DMS 273 (cell line): ENCODE results near the gene KIF16B.
"Not testable (repeated sequence)": the region's sequence is repeated elsewhere in the genome, so short reads cannot be mapped to it uniquely, and the experiment has no call there.

ENCODE experiments used
- DNase-seq: peaks from one replicate; lab custom pipeline; 2025; ENCODE audit not compliant: unreplicated experiment; lab: John Stamatoyannopoulos, UW

Gene KIF16B

DNA sequence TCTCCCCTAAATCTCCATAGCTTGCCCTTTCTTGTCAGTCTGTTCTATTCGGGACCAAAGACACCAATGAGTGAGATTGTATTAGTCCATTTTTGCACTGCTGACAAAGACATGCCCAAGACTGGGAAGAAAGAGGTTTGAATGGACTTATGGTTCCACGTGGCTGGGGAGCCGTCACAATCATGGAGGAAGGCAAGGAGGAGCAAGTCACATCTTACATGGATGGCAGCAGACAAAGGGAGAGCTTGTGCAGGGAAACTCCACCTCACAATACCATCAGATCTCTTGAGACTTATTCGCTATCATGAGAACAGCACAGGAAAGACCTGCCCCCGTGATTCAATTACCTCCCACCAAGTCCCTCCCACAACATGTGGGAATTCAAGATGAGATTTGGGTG, 133.7 kb downstream of the KIF16B start:
- DNase-seq = not testable (repeated sequence)

DNA sequence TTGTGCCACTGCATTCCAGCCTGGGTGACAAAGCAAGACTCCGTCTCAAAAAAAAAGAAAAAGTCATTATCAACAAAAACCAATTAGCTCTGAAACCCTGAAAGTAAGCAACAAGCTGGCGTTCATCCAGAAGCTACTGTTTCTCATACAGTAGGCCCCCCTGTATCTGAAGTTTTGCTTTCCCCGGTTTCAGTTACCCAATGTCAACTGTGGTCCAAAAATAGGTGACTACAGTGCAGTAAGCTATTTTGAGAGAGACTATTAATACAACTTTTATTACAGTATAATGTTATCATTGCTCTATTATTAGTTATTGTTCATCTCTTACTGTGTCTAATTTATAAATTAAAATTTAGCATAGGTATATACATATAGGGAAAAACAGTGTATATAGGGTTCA, 135.1 kb downstream of the KIF16B start:
- DNase-seq = no peak

GRCh38 chr20:16437387-16437996, 135.8 kb downstream of the KIF16B start:
- DNase-seq = no peak

GRCh38 chr20:16434062-16434664, 139.1 kb downstream of the KIF16B start:
- peak; percentile 80 for DNase-seq

GRCh38 chr20:16433293-16433580, 140.0 kb downstream of the KIF16B start:
- no peak for DNase-seq

DNA sequence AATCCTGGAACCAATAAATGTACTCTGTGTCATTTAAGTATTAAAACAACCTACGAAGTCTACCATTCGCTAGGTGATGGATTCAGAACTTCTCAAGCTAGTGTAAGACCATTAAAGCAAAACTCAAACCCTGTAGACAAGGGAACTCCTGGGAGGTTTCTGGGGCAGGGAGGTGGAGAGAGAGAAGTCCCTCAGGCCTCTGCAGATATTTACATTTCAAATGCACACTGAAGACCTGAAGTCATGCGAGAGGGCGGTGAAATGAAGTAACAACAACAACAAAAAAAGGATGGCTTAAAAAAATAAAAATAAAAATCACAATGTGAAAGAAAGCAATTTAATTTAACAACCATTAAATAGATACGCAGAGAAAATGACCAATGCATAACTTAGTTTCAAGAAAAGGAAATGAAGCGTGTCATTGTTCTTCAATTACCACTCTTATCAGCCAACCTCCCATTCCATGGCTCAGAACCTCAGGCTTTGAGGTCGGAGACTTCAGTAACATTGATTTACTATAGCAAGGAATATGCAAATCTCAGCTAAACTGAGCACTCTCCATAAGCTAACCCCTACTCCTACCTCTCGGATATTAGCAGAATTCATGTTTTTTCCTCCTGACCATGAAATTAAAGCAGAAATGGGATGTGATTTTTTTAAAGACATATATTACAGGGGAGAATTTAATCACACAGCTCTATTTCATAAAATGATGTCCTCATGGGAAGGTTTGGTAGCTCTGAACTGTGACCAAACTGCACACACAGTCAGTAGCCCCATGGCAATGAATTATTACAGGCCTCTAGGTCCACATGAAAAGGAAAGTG, 140.6 kb downstream of the KIF16B start:
- DNase-seq = no peak

DNA sequence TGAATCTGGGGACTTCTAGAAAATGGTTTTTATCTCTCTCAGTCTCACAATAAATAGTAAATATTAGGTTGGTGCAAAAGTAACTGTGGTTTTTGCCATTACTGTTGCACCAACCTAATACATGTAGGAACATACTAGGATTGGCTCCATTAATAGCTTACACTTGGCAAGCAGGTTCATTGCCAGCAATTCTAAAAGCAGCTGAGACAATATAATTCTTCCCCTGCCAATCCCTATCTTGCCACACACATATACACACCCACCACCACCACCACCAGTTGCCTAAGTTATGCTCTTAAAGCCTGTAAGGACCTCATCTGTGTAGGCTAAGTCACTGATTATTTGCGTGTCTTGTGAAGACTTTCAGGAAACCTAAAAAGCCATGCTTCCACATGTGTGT, 145.1 kb downstream of the KIF16B start:
- DNase-seq = no peak

- DNase-seq = no peak
Measured at GRCh38 chr20:16427571-16427970, 145.7 kb downstream of the KIF16B start.

- DNase-seq = no peak
Measured at GRCh38 chr20:16424780-16425179, 148.5 kb downstream of the KIF16B start.

GRCh38 chr20:16423311-16424212, 149.7 kb downstream of the KIF16B start:
- no peak for DNase-seq

GRCh38 chr20:16419138-16419715, 154.0 kb downstream of the KIF16B start:
- DNase-seq = no peak

DNA sequence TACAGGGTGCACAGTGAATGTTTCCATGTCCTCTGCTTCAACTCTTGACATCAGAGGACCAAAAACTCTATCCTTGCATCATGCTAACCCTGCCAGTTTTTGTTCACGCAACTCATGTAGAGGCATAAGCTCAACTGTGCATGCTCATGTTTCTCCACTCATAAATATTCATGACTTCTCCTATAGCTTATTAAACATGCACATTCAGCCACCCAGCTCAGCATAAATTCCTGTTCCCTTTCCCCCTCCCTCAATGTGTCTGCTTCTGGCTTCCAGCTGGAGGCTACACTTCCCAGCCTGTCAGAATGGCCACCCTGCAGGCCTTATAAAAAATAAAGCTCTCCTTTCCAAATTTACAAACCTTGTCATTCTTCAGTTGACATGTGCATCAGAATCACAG, 154.6 kb downstream of the KIF16B start:
- peak; percentile 33 for DNase-seq

DNA sequence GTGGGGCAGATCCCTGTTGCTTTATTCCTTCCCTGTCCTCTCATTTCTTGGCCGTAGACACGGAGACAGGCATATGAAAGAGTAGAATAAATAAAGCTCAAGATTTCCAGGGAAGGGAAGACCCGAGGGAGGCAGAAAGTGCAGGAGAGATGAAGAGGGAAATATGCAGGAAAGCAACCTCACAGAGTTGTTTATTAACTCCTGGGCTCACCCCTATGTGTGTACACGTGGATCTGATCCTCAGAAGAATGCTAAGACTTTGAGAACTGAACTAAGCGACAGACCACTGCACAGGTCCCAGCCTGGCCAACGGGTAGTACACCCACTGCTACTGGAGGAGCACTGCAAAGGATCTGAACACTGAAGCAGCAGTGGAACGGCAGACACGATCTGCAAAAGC, 156.2 kb downstream of the KIF16B start:
- DNase-seq = no peak

DNA sequence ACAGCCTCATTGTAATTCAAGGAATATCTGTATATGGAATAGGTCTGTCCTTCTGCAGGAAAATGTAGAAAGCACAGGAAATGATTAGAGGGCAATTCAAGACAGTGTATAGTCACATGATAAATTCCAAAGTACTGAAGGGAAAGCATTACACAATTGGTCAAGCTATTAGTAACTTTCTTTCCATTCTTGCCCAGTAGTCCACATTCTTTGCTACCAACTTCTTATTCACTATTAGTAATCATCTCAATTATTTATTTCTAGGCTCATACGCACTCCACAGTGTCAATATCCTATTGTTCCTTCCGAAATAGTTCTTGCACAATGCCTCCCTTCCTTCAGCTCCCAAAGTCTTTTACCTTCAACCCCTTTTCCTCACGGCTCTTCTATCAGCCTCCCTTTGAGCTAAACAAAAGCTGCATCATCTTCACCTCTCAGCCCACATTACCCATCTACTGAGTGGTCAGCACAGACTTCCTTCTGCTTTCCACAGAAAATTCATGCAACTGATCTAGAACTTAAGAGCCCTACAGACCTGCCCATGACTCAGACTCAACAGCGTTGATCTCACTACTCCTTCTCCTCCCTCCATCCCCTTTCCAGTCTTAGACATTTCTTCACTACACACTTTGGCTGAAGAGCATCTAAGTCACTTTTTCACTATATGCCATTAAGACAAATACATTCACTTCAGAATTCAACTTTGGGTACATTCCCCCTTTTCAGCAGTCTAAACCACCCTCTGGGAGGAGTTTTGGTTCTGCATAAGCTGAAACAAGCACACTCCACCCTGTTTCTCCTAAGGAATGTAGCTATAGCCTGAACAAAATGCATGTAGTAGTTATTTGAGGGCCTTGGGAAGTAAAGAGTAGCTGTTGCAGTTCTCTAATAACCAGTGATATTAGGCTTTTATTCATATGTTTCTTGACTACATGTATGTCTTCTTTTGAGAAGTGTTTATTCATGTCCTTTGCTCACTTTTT, 157.9 kb downstream of the KIF16B start:
- DNase-seq = no peak

- no peak for DNase-seq
Measured at GRCh38 chr20:16412906-16413305, 160.3 kb downstream of the KIF16B start.

DNA sequence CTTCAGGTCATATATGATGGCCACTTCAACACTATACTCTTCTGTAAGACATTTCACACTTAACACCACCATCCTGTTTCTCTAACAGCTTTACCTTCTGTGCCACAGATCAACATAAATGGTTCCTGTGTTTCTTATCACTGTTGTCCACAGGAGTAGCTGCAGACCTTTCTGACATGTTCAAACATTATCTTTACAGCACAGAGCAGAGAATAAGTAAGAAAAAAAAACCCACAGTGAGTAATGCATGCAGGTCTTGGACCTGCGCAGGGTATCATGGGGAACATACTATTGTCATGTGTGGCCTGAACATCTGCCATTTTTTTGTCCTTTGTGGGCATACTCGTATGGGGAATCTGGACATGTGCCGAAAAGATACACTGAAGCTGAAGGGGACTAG, 161.9 kb downstream of the KIF16B start:
- no peak for DNase-seq

DNA sequence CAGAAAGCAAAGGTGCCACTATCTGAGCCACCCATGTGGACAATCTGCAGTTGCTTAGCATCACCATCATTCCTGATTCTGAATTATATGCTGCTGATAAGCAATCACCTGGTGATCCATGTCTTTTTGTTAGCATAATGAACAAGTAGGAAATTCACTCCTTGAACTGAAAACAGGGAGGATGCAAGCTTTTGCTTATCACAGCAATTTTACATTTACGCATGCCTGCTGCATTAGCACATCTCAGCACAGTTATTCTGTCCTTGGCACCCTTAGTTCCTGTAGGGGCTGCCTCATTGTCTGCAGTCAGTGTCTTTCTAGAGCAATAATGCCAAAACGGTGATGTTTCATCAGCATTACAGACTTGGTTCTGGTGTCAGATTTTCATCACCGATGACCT, 162.6 kb downstream of the KIF16B start:
- no peak for DNase-seq

DNA sequence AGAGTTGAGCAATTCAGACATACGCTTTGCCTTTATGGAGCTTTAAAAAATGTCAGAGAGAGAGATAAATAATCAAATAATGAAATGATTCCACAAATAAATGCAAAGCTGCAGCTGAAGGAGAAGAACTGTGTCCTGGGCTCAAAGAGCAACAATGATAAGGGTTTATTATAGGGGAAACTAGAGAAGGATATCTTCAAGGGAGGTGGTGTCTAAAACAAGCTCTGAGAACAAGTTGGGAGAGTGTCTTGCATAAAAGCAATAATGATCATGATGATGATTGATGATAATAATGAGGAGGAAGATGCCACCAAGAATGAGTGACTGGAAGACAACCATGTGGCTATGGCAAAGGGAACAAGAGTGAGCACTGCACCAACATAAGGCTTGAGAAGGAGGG, 164.3 kb downstream of the KIF16B start:
- DNase-seq = no peak

- no peak for DNase-seq
Measured at GRCh38 chr20:16407251-16408067, 165.8 kb downstream of the KIF16B start.
